ENCODE measurements around the gene PRM1.
A peak's percentile ranks its signal among the peaks of the same experiment; 100 is the strongest.

PRM1 gene, protein sequence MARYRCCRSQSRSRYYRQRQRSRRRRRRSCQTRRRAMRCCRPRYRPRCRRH

DNA sequence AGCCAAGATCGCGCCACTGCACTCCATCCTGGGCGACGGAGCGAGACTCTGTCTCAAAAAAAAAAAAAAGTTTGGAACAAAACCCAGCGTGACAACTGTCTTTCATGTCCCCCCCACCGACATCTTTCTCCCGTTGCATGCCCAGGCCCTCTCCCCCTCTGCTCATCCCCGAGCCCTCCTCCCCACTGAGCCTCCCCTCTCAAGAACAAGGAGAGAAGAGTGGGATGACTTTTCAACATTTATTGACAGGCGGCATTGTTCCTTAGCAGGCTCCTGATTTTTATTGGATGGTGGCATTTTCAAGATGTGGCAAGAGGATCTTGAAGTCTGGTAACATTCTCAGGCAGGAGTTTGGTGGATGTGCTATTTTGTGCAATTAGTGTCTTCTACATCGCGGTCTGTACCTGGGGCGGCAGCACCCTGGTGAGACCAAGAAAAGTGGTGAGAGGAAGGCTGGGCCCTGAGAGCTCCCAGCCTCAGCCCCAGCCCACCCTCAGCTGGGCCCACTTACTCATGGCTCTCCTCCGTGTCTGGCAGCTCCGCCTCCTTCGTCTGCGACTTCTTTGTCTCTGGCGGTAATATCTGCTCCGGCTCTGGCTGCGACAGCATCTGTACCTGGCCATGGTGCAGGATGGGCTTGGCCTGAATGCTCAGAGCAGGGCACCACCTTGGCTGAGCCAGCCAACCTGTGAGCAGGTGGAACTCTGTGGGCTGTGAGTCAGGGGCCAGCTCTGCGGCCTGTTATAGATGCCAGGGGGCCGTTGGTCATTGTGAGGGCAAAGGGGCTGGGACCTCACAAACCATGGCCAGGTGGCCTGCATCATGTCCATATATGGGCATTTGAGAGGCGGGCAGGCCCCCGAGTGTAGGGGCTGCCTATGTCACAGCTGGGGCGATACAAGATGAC, at the start of gene PRM1:
Gene PRM1, minus strand, starts transcription at position 715 of the 907 bp plus-strand sequence. Its CDS starts 92 bp downstream, at position 623.
- no peak for DNase-seq

- DNase-seq = no peak
These were observed 49.6 kb upstream of the PRM1 start for GRCh38 chr16:11330526-11331237.

- DNase-seq = no peak
These were observed 48.8 kb upstream of the PRM1 start for GRCh38 chr16:11329891-11330290.

DNA sequence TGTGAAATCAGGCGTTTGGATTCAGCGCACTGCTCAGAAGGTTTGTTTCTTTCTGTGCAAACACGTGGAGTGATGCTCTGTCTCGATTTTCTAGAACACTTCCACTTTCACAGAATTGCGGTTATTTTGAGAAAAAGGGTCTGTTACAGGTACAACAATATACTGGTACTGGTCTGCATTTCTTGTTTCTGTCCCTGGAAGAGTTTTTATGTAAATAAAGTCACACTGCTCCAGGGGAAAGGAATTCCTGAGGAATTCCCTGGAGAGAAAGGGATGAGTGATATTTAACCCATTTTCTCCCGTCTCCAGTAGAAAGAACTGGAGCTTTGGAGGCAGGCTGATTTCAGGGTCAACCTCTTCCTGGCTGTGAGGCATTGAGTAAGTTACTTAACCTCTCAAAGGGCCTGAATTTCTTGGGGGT, 48.0 kb upstream of the PRM1 start:
- DNase-seq = peak; percentile 17

GRCh38 chr16:11328172-11329070, 47.3 kb upstream of the PRM1 start:
- peak; percentile 90 for DNase-seq

GRCh38 chr16:11327277-11328171, 46.4 kb upstream of the PRM1 start:
- DNase-seq = no peak

GRCh38 chr16:11326737-11327276, 45.7 kb upstream of the PRM1 start:
- no peak for DNase-seq

- DNase-seq = peak; percentile 32
These were observed 45.1 kb upstream of the PRM1 start for GRCh38 chr16:11326084-11326736.

- DNase-seq = peak; percentile 85
These were observed 44.4 kb upstream of the PRM1 start for GRCh38 chr16:11325404-11326083.

DNA sequence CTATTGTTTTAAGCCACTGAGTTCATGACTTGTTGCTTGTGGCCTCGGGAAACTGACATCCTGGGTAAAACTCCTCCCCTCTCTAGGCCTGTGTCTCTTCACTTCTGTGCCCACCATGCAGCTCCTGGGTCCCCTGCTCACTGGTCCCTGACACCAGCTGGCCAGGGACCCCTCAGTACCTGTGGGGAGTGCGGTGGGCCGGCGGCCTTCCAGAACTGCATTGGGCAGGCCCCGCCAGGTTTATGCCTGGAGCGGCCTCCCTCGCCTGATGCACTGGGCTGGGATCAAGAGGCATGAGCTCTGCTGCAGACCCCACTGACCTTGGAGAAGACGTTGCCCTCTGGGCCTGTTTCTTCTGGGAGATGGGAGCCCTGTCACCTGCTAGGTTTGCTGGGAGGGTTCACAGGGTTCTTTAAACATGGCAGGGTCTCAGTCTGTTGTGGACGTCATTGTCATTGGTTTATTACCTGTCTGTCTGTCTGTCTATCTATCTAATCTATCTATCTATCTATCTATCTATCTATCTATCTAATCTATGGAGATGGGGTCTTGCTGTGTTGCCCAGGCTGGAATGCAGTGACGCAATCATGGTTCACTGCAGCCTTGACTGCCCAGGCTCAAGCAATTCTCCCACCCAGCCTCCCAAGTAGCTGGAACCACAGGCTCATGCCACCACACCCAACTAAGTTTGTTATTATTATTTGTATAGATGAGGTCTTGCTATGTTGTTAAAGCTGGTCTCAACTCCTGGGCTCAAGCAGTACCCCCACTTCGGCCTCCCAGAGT, 42.6 kb upstream of the PRM1 start:
- no peak for DNase-seq

GRCh38 chr16:11322823-11323222, 41.7 kb upstream of the PRM1 start:
- DNase-seq = no peak

GRCh38 chr16:11321662-11322061, 40.5 kb upstream of the PRM1 start:
- no peak for DNase-seq

DNA sequence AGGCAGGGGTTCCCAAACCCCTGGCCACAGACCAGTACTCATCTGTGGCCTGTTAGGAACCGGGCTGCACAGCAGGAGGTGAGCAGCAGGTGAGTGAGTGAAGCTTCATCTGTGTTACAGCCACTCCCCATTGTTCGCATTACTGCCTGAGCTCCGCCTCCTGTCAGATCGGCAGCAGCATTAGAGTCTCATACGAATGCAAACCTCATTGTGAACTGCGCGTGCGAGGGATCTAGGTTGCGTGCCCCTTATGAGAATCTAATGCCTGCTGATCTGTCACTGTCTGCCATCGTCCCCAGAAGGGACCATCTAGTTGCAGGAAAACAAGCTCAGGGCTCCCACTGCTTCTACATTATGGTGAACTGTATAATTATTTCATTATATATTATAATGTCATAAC, 39.0 kb upstream of the PRM1 start:
- no peak for DNase-seq

GRCh38 chr16:11319529-11320146, 38.5 kb upstream of the PRM1 start:
- no peak for DNase-seq

DNA sequence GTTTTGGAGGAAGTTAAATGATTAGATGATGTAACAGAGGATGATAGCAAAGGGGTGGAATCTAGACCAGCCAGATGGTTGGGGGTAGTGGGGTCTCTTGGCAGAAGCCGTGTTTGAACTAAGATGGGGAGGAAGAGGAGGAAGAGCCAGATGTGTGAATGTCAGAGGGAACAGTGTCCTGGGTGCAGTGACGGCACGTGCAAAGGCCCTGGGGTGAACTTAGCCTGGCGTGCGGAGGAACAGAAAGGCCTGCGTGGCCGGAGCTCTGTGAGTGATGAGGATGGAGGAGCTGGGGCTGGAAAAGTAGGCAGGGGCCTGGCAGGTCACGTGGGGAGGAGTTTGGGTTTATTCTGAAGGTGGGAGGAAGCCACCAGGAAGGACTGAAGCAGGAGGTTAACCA, 37.7 kb upstream of the PRM1 start:
- DNase-seq = no peak

- DNase-seq = no peak
These were observed 35.3 kb upstream of the PRM1 start for GRCh38 chr16:11316331-11317015.

GRCh38 chr16:11315510-11315909, 34.4 kb upstream of the PRM1 start:
- DNase-seq = no peak

GRCh38 chr16:11314309-11314894, 33.3 kb upstream of the PRM1 start:
- DNase-seq = no peak
